Measurements from ENCODE around the gene ETS1. TPM values are rescaled to one million over a fixed set of nuclear protein-coding genes. Genes with fewer than 3 reads are reported as not detected.
A peak's percentile ranks its signal among the peaks of the same experiment; 100 is the strongest.

ETS1 gene
- polyA plus RNA-seq, 1 donor (not counting 4 experiments of a cell fraction or from before 2014, with no cell fraction given), result 41.0 TPM

DNA sequence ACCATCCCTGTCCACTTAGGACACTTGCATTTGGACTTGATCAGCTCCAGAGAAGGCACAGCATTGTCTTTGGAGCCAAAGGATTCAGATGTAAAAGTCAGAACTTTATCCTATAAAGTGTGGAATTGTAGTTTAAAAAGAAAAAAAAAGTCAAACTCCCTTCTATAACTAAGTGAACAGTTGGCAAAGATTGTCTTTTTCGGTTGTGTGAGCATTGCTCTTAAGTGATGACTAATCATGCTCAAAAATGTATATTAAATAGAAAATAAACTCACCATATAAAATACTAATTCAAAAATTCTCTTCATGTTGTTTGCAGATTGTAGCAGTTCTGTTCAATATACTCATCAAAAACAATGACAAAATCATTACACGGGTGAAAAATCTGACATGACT, 93.8 kb downstream of the ETS1 start:
- dilution Hi-C loops (cut with MboI; ENCODE audit: extremely low pct_ligation_motif_present, low sequenced_read_pairs), result no loop called here
- Histone ChIP-seq H3K4me2 (ENCODE audit: control insufficient read depth, extremely low read depth, insufficient read depth, low read depth, low read length) (no peak overlapping the region), H2AFZ (ENCODE audit: control insufficient read depth, low read length) (no peak overlapping the region), H3K4me3 (ENCODE audit: control insufficient read depth in 2 of 3, extremely low read depth in 1 of 3, insufficient read depth in 2 of 3, low read depth in 1 of 3, low read length in 3 of 3) (no peak overlapping the region), H3K4me1 (ENCODE audit: control insufficient read depth, extremely low read depth, insufficient read depth, low read length) (peaks cover 54% of the 10 kb centered on the region), H3K9me1 (ENCODE audit: control insufficient read depth, extremely low read depth, insufficient read depth, low read length) (peaks cover 11% of the 10 kb centered on the region), H3K9ac (ENCODE audit: control insufficient read depth, extremely low read depth, insufficient read depth, low read length) (no peak overlapping the region), H3K36me3 (ENCODE audit: control insufficient read depth in 2 of 2, extremely low read depth in 1 of 2, insufficient read depth in 2 of 2, low read length in 2 of 2) (peaks cover 14 to 43% of the 10 kb centered on the region in 2 experiments), H3K9me3 (ENCODE audit: control insufficient read depth, low read depth, low read length) (no peaks in the 10 kb centered on the region), H3K27me3 (ENCODE audit: control insufficient read depth, extremely low read depth, insufficient read depth, low read length) (no peaks in the 10 kb centered on the region), H3K27ac (ENCODE audit: control insufficient read depth, insufficient read depth, low read length) (peak overlapping the region; percentile 34), H4K20me1 (ENCODE audit: control insufficient read depth, extremely low read depth, insufficient read depth, low read length) (peaks cover 10% of the 10 kb centered on the region), H3K79me2 (ENCODE audit: control insufficient read depth, insufficient read depth, low read length) (peaks cover 96% of the 10 kb centered on the region)
- TF ChIP-seq, protein P1, sequence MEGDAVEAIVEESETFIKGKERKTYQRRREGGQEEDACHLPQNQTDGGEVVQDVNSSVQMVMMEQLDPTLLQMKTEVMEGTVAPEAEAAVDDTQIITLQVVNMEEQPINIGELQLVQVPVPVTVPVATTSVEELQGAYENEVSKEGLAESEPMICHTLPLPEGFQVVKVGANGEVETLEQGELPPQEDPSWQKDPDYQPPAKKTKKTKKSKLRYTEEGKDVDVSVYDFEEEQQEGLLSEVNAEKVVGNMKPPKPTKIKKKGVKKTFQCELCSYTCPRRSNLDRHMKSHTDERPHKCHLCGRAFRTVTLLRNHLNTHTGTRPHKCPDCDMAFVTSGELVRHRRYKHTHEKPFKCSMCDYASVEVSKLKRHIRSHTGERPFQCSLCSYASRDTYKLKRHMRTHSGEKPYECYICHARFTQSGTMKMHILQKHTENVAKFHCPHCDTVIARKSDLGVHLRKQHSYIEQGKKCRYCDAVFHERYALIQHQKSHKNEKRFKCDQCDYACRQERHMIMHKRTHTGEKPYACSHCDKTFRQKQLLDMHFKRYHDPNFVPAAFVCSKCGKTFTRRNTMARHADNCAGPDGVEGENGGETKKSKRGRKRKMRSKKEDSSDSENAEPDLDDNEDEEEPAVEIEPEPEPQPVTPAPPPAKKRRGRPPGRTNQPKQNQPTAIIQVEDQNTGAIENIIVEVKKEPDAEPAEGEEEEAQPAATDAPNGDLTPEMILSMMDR (optimal IDR thresholded peaks at IDR 0.05 in 1 of 3, IDR thresholded peaks at IDR 0.05 in 1 of 3, conservative IDR thresholded peaks at IDR 0.05 in 1 of 3; ENCODE audit: extremely low read depth in 1 of 3, insufficient read depth in 2 of 3, low read length in 3 of 3), result no peak
- no peak for TF ChIP-seq EZH2 (IDR thresholded peaks at IDR 0.05; ENCODE audit: low read length)
- DNase-seq (ENCODE audit: low read depth, low spot score) (no peak), FAIRE-seq (no peak)

DNA sequence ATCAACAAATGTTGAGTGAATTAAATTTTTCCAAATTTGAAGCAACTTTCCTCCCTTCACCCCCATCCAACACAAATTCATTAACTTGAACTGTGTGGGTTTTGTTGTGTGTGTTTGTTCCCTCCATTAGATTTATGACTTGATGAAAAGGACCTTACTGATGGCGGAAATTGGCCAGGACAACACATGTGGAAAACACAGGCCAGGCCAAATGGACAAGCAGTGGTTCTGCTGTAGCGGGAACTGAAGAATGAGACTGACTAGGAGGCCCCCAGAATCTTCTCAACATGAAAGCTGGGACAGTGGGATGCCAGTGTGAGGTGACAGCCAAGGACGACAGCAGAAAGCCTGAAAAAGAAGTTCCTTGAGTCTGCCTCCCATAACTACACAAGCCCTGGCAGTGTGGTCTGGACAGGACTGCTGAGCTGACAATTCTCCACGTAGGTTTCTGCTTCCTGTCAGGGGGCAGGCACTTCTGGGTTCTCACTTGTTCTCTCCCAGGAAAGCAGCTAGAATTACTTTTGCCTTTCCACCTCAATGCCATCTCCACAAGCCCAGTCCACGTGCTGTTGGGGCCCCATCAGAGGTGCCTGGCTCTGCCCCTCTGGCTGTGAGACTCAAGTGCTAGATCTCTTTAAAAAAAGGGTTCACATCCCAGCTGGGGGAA, 94.3 kb downstream of the ETS1 start:
- Histone ChIP-seq H3K79me2 (ENCODE audit: control insufficient read depth, insufficient read depth, low read length) (peaks cover 93% of the 10 kb centered on the region), H2AFZ (ENCODE audit: control insufficient read depth, low read length) (no peak overlapping the region), H3K9me1 (ENCODE audit: control insufficient read depth, extremely low read depth, insufficient read depth, low read length) (peaks cover 11% of the 10 kb centered on the region), H3K4me2 (ENCODE audit: control insufficient read depth, extremely low read depth, insufficient read depth, low read depth, low read length) (peak overlapping the region; percentile 34), H3K36me3 (ENCODE audit: control insufficient read depth in 2 of 2, extremely low read depth in 1 of 2, insufficient read depth in 2 of 2, low read length in 2 of 2) (peaks cover 16 to 46% of the 10 kb centered on the region in 2 experiments), H3K4me3 (ENCODE audit: control insufficient read depth in 2 of 3, extremely low read depth in 1 of 3, insufficient read depth in 2 of 3, low read depth in 1 of 3, low read length in 3 of 3) (no peak overlapping the region), H3K27ac (ENCODE audit: control insufficient read depth, insufficient read depth, low read length) (peak overlapping the region; percentile 34), H3K9me3 (ENCODE audit: control insufficient read depth, low read depth, low read length) (no peaks in the 10 kb centered on the region), H3K27me3 (ENCODE audit: control insufficient read depth, extremely low read depth, insufficient read depth, low read length) (no peaks in the 10 kb centered on the region), H3K9ac (ENCODE audit: control insufficient read depth, extremely low read depth, insufficient read depth, low read length) (no peak overlapping the region), H3K4me1 (ENCODE audit: control insufficient read depth, extremely low read depth, insufficient read depth, low read length) (peaks cover 49% of the 10 kb centered on the region), H4K20me1 (ENCODE audit: control insufficient read depth, extremely low read depth, insufficient read depth, low read length) (peaks cover 10% of the 10 kb centered on the region)
- no peak for TF ChIP-seq EZH2 (IDR thresholded peaks at IDR 0.05; ENCODE audit: low read length)
- TF ChIP-seq, protein P1 (optimal IDR thresholded peaks at IDR 0.05 in 1 of 3, IDR thresholded peaks at IDR 0.05 in 1 of 3, conservative IDR thresholded peaks at IDR 0.05 in 1 of 3; ENCODE audit: extremely low read depth in 1 of 3, insufficient read depth in 2 of 3, low read length in 3 of 3), result no peak
- dilution Hi-C loops (cut with MboI; ENCODE audit: extremely low pct_ligation_motif_present, low sequenced_read_pairs), result no loop called here
- no peak for FAIRE-seq
- no peak for DNase-seq (ENCODE audit: low read depth, low spot score)

Data from keratinocyte (primary cell).